GM12873 (cell line): Measurements from ENCODE around the gene ATL1.

Experiments
- CTCF ChIP-seq: IDR thresholded peaks from 2 replicates; pipeline ENCODE4 v1.5.1; 2012; ENCODE audit warnings: low read depth, mild to moderate bottlenecking, moderate library complexity, low read length, control low read depth; ENCODE audit not compliant: insufficient read depth; ENCODE audit errors: missing control alignments

The ATL1 gene

GRCh38 chr14:50606468-50606867 is 46.5 kb downstream of the ATL1 start:
- TF ChIP-seq CTCF, result no peak

GRCh38 chr14:50607181-50607580 is 47.2 kb downstream of the ATL1 start:
- TF ChIP-seq CTCF, result no peak

DNA sequence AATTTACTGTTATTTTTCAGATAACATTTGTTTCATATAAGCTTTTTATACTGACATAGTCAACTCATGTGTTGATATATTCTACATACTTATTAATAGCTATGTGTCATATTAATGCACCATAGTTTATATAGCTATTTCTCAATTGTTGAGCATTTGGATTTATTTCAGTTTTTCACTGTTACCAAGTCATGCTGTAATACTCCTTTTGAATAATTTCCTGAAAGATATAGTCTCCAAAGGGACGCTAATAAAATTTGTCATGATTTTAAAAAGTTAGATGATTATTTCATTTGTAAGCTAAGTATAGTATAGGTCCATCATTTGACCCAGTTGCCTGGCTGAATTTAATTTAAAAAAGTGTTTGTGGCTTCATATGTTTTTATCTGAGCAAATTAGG is 47.8 kb downstream of the ATL1 start:
- no peak for TF ChIP-seq CTCF

DNA sequence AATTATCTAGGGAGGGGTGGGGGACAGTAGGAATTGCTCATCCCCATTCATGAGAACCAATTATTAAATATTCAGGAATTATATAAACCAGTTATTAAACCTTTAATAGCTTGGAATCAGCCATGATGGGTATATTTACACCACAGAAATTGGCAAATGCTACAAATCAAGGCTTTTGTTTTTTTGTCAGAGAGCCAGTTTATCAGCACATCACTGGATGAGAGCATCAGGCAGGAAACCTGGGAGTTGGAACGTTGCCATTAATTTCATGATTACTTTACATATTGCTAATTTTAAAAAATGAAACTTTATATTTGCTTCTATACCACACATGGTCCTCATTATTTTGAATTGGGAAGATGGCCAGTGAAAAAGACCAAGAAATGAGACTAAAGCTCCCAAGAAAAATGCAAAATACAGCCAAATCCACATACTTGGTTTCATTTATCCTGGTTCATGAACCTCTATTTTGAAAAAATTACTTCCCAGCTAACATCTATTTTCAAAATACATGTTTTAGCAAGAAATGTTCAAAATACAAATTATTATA is 48.4 kb downstream of the ATL1 start:
- TF ChIP-seq CTCF, result no peak

DNA sequence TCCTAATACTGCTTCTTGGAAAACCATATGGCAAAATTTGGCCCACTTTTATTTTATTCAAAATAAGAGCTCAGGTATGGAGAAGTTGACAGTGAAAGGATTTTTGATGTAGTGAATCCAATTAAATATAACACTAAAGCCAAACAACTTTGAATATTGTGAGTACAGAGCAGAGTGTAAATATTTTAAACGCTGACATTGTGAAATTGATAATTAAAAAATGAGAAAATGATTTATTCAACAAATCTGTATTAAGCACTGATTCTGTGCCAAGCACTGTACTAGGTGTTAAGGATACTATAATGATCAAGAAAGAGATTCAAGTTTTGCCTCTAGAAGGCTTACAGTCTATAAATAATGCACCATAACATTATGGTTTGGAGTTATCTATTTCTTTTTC is 50.5 kb downstream of the ATL1 start:
- no peak for TF ChIP-seq CTCF

GRCh38 chr14:50612806-50613205 is 52.9 kb downstream of the ATL1 start:
- TF ChIP-seq CTCF, result no peak

GRCh38 chr14:50615056-50615455 is 55.1 kb downstream of the ATL1 start:
- no peak for TF ChIP-seq CTCF

GRCh38 chr14:50615552-50615951 is 55.6 kb downstream of the ATL1 start:
- no peak for TF ChIP-seq CTCF
